HG03520 (cell line): ENCODE results near the gene ZNF501.

Source experiments
- ATAC-seq: cut with Tn5 transposase; IDR thresholded peaks from one replicate; pipeline ENCODE4 v1.9.1; 2021; ENCODE audit warnings: mild to moderate bottlenecking, moderate library complexity; ENCODE audit not compliant: unreplicated experiment

The ZNF501 gene

DNA sequence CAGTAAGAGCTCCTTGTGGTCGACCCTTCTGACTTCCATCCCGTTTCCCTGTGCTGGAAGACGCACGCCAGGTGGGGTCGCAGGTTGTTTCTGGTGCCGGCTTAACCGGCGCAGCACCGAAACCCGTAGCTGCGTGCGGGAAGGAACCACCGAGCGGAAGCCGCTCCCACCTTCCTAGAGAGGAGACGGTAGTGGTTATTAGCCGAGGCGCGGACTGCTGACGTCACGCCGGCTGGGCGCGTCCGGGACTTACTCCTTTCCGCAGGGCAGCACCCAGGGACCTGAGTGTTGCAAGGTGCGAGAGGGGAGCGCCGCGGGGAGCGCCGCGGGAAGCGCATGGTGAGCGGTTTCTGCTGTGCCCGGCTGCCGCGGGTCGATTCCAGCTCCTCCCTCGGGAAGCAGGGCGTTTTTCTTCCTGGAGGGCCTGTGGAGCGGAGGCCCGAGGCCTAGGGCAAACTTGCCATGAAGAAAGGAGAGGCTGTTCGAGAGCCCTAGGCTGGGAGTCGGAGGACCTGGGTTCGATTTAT is at the start of gene ZNF501:
Gene ZNF501, plus strand, starts transcription at position 252 of the 527 bp plus-strand sequence. CDS start 4,787 bp downstream, outside the sequence.
- peak; percentile 64 for ATAC-seq

DNA sequence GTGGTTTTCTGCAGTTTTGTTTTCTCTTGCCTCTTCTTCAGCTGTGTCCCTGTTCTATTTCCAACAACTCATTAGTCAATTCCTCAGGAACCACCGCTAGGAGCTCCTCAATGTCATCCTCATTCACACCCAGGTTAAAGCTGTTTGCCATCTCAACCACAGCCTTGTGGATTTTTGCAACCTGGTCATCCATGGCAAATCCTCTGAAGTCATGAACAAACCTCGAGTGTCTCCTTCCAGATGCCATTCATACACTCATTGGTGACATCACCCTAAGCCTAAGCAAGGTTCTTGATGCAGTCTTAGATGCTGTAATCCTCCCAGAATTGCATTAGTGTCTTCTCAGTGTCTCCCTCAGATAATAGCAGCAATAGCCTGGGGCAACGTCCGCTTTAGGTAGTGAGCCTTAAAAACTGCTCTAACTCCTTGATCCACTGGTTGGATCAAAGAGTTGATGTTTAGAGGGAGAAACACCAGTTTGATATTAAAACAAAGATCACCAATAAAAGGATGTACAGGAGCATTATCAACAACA is 48.4 kb upstream of the ZNF501 start:
- ATAC-seq: no peak

DNA sequence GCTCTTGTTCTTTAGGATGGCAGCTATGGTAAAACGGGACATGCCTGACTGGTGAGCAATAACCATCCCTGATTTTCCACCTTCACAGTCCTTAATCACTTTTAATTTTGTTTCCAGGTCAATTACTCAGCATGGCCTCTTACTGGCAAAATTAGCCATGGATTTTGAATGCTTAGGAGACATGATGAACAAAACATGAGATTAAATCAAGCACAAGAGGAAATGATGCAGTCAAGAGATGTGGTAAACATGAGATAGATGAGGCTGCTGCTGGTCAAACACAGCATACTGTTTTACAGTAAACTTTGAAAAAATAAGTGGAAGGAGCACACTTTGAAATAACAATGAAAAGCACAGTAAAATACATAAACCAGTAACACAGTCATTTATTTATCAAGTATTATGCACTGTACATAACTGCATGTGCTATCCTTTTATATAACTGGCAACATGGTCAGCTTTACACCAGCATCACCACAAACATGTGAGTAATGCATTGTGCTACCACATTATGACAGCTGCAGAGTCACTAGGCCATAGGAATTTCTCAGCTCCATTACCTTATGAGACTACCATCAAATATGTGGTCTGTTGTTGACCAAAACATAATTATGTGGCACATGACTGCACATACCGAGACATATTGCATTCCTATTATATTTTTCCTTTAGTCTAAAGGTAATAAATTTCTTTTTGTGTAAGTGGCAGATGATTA is 47.1 kb upstream of the ZNF501 start:
- ATAC-seq: no peak

DNA sequence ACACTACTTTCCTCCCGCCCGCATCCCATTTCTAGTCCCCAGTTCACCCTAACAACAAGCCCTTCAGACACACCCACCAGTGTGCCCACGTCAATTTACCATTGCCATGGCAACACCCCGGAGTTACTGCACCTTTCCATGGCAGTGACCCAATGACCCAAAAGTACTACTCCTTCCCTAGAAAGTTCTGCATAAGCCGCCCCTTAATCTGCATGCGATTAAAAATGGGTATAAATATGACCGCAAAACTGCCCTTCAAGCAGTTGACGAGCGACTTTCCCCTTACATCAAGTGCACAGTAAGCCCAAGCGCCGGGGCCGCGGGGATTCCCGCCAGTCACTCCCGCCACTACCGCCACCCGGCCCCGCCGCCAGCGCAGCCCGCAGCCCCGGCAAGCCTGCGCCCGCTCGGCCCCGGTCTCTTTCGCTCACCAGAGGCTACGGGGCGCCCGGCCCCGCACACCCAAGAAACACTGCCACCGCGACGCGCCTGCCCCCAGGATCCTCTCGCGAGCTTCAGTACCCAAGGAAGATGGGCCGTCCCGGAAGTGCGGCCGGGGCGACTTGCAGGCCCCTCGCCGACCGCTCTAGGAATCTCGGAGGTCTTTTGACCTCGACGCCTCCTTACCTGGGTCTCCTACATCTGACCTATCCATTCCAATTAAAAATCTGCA is 44.2 kb upstream of the ZNF501 start:
- peak; percentile 89 for ATAC-seq

DNA sequence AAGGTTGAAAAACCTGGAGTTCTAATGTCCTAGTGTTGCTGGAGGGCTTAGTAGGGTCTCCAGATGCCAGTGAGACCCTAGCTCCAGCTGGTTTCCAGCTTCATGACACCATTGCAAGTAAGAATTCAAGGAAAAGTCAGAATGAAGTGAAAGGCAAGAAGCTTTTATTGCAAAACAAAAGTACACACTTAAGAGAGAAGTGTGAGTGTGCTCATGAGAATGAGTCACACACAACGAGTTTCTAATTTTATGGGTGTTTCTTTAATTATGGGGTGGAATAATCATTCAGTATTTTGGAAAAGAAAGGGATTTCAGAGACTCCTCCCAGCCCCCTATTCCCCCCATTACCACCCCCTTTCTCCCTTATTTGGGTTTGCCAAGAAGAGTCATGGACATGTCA is 41.5 kb upstream of the ZNF501 start:
- ATAC-seq: no peak

DNA sequence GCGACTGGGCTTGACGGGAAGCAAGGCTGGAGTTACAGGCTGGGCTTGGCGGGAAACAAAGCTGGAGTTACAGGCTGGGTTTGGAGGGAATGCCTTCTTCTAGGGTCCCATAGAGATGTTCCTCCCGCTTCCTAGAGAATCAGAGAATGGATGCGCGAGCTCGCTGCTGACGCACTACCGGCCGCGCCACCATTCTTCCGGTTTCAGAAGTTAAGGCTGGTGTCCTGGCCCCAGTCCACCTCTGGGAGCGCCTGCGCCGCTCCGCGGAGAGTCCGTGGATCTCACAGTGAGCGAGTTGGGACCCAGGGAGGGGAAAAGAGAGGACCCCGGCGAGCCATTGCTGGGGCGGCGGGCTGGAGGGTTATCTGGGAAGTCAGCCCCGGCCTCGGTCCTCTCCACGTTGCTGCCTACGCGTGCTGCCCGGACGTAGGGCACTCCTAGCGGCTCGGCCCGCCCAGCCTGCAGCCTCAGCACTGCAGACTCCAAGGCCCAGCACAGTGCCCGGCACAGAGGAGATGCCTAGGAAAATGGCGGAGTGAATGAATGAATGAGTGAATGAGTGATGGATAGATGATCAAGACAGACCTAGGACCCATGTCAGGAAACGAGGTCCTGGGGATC is 16.9 kb upstream of the ZNF501 start, which contains the start of gene ZNF502:
Gene ZNF502, plus strand, starts transcription at position 206 of the 621 bp plus-strand sequence. CDS start 7,602 bp downstream, outside the sequence.
- ATAC-seq: no peak

DNA sequence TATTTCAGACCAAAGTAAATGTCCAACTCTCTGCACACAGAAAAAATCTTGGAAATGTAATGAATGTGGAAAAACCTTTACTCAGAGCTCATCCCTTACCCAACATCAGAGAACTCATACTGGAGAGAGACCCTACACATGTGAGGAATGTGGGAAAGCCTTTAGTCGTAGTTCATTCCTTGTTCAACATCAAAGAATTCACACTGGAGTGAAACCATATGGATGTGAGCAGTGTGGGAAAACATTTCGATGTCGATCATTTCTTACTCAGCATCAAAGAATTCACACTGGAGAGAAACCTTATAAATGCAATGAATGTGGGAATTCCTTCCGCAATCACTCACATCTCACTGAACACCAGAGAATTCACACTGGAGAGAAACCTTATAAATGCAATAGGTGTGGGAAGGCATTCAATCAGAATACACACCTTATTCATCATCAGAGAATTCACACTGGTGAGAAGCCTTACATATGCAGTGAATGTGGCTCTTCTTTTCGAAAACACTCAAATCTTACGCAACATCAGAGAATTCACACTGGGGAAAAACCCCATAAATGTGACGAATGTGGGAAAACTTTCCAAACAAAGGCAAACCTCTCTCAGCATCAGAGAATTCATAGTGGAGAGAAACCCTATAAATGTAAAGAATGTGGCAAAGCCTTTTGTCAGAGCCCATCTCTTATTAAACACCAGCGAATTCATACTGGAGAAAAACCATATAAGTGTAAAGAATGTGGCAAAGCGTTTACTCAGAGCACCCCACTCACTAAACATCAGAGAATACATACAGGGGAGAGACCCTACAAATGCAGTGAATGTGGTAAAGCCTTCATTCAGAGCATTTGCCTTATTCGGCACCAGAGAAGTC is 8.0 kb upstream of the ZNF501 start:
- no peak for ATAC-seq

DNA sequence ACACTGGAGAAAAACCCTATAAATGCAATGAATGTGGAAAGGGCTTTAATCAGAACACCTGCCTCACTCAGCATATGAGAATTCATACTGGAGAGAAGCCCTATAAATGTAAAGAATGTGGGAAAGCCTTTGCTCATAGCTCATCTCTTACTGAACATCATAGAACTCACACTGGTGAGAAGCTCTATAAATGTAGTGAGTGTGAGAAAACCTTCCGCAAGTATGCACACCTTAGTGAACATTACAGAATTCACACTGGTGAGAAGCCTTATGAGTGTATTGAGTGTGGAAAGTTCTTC is 7.4 kb upstream of the ZNF501 start:
- no peak for ATAC-seq

DNA sequence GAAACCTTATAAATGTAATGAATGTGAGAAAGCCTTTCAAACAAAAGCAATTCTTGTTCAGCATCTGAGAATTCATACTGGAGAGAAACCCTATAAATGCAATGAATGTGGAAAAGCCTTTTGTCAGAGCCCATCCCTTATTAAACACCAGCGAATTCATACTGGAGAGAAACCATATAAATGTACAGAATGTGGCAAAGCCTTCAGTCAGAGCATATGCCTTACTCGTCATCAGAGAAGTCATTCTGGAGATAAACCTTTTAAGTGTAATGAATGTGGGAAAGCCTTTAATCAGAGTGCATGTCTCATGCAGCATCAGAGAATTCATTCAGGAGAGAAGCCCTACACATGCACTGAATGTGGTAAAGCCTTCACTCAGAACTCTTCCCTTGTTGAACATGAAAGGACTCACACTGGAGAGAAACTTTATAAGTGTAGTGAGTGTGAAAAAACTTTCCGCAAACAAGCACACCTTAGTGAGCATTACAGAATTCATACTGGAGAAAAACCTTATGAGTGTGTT is 5.3 kb downstream of the ZNF501 start:
- no peak for ATAC-seq

DNA sequence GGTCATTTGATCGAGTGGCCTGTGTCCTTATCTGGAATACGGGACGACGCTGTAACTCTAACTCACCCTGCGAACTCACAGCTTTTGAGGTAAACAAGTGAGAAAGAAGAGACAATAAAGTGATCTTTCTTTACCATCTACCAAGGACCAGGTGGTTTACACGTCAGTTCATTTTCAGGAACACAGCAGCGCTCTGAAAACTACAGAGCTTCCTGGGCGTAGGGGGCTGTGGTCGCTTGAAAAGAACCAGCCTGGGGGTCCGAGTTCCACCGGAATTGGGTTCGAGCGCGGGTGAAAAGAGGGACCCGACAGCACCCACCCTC is 31.6 kb downstream of the ZNF501 start:
- peak; percentile 7 for ATAC-seq

DNA sequence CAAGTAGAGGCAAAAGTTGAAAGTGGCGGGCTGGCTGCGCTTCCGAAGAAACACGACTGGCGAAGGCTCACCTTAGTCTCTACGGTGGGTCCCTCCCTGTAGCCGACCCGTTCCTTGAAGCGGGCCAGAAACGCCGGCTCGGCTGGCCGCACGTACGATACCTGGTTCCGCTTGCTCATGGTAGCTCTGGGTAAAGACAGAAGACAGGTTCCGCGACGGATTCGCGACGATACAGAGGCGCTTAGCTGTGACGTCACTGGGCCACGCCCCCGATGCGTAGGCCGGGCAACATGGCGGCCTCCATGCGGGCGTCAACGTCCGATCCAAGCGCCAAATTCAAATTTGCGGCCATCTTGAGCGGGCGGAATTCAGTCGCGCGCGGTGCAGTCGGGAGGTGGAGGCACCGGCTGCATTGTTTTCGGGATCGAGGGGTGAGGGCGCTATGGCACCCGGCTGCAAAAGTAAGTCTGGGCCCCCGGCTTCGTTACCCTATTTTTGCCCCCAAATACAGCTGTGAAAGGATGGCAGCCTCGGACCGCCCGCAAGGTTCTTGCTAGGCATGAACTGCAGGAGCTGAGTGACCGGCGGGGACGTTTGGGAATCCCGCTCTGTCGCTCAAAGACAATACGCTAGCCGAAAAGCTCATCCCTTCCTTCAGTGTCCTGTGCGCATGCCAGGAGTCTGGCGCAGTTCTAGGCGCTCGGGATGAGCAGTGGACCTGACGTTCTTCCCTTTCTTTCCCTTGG is 32.2 kb downstream of the ZNF501 start, which contains the start of the genes KIAA1143 and KIF15:
Gene KIAA1143, minus strand, starts transcription at position 196 of the 746 bp plus-strand sequence. Its CDS starts 17 bp downstream, at position 179.
Gene KIF15, plus strand, starts transcription at position 371 of the 746 bp plus-strand sequence. Its CDS starts 72 bp downstream, at position 443.
- peak; percentile 79 for ATAC-seq

DNA sequence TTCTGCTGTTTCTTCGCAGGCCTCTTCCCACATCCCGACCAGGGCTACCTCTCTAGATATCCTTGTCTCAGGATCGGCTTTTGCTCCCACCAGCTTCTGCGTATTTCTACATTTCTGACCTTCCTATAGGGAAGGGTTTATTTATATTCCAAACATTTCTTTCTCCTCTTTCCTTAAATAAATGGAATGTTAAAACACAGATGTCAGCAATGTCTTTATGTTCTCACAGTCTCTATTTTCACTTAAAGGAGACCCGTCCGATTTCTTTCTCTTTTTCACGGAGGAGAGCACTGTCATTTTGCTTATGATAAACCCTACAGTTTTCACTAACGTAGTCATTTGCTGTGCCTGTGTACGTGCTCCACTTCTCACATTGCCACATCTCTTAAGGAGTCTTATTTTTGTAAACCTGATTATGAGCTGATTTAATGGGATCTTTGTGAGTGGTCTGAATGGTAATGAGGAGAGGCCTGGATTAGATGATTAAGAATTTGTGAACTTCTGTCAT is 32.8 kb downstream of the ZNF501 start:
- no peak for ATAC-seq

DNA sequence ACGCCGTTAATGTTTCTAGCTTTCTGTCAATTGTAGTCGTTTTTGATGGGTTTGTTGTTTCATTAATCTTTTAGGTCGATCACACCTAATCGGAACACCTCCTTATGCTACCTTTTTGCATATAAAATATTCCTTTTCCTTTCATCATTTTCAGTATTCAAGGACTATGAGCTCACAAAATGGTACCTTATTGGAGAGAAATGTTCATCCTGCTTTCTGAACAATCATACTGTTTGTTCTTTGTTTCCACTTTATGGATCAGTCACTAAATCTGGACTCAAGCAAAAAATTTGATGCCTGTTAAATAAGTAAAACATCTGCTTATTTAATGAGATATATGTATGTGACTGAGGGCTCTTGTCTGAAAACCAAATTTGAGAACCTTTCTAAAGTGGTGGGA is 33.3 kb downstream of the ZNF501 start:
- ATAC-seq: no peak

DNA sequence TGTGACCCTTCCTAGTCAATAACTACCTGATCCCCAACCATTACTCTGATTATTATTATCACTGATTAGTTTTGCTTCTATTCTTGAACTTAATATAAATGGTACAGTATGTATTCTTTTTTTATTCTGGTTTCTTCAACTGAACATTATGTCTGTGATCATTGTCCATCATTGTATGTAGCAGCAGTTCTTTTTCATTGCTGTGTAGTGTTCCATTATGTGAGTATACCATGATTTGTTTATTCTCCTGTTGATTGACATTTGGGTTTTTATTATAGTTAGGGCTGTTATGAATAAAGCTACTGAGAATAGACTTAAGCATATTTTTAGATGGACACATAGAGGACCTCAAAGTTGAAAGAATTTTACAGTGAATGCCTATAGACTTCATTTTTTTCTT is 34.8 kb downstream of the ZNF501 start:
- no peak for ATAC-seq

DNA sequence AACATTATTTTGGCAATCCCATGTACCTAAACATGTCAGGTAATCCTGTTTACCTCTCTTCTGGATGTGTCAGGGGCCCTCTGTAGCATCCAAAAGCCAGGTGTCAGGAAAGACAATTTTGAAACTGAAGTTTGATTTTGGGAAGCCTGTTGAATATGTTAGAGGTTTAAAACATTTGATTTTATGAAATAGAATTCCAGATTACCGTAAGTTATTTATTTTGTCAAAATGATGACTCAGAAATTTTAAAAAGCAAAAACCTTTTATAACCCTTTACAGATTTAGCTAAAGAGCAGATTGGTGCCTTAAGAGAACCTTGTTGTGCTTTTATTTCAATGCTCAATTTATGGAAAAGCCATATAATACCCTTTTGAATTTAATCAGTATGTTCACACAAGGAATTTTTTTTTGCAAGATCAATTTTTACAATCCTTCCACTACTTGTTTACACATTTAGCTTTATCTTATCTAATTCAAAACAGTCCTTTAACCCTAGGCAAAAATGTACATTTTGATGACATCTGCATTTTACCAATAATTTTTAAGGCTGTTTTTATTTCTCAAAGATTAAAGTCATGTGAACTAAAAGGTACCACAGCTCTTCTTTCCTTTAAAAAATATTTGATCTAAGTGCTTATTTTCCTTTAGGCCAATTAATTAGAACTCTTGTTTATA is 42.1 kb downstream of the ZNF501 start:
- no peak for ATAC-seq

DNA sequence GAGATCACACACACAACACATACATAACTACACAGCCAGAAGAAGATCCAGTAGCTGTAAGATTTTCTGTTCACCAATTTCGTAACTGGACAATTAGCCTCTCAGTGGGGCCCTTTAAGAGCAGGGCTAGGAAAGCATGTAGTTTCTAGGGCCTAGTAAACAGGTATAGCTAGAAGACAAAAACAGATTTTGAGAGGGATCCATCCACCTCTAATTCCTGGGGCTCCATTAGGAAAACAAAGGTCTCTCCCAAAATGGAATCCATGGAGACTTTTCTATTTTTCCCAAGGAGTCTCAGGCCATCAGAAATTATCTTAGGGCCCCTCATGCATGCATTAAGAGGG is 42.6 kb downstream of the ZNF501 start:
- no peak for ATAC-seq

DNA sequence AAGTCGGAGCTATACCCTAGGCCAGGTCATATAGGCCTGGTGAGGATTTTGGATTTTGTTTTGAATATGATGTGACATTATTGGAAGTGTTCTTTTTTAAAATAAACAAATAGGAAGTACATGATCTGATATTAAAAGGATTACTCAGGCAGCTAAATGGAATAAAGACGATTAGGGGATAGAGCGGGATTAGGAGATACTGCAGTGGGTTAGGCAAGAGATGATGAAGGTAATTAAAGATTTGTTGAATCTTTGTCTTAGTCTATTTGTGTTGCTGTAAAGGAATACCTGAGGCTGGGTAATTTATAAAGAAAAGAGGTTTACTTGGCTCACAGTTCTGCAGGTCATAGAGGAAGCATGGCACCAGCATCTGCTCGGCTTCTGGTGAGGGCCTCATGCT is 53.5 kb downstream of the ZNF501 start:
- no peak for ATAC-seq
